LNCaP clone FGC (cell line): ENCODE results near the gene POU2AF1.

ENCODE experiments used
- DNase-seq: peaks from one replicate; pipeline ENCODE4 v3.0.0-alpha.2; 2011; ENCODE audit warnings: low read depth
- H3K4me3 ChIP-seq: 2 replicates; pipeline ENCODE4 v1.5.1; 2011; ENCODE audit warnings: mild to moderate bottlenecking, low read depth, low read length, control low read depth
- TF ChIP-seq, protein P1 (sequence below): IDR thresholded peaks from 2 replicates; pipeline ENCODE4 v1.5.1; 2012; ENCODE audit warnings: mild to moderate bottlenecking; ENCODE audit not compliant: control insufficient read depth, insufficient read depth; ENCODE audit errors: extremely low read depth

POU2AF1 gene

DNA sequence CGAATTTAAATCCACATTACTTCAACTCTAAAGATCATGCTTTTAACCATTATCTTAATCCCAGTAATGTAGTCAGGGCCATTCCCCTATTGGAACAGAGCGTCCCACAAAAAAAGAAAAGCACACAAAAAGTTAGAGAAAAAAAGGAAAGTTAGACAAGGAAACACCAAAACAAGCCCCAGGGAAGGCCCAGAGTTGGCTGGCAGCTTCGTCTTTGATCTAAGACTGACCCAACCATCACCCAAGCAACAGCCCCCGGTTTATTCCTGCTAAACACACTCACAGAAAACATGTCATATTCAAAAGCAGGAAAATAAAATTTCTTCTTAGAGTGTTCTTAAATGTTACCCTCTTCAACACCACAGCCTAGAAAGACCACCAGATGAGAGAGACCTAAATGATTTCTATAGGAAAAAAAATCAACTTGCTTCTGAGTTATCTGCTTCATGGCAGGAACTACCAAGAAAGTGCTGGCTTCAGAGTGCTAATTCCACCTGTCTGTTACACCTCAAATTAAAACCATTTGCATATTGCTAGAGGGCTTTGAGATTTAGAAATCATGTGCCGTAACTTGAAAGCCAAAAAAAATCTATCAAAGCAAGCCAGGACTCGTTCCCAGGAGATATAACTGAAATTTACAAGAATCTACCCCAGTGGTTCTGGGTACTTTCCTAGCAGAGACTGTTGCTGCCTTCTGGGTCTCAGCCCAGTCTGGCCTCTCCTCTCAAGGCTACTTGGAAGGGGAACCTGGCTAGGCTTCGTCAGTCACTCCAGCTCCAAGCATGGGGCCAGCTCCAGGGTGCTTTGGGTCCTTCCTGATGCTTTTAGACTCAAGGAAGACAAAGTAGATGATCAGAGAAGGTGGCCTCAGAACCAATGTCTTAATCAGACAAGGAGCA, 49.5 kb downstream of the POU2AF1 start:
- DNase-seq = no peak

DNA sequence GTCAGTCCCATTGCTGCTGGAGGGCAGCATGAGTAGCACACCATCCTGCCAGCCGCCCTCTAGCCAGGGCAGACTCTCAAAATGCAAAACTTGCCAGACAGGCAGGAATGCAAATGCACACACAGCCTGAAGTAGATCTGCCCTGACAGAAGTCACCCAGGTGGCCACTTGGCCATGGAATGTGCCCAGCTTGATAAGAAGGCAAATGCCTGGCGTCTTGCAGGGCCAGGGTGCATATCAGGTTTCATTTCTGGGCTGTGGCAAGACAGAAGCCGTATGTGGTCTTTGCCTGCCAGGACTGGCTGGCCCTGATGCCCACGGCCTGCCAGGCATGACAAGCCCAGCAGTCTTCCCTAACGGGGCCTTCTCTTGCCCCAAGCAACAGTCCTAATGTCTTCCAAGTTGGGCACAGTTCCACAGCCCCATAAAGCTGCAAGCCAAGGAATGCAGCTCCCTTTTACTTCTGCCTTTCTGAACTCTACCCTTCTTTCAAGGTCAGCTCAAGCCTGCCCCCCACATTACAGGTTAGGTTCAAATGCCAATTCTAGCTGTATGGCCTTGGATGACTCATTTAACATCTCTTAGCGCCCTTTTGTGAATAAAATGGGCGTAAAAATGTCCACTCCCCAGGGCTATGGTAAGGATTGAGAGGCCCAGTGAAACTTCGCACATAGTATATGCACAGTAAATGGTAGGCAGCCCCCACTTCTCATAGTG, 51.0 kb downstream of the POU2AF1 start:
- no peak overlapping the region for H3K4me3 ChIP-seq
- TF ChIP-seq, protein P1, sequence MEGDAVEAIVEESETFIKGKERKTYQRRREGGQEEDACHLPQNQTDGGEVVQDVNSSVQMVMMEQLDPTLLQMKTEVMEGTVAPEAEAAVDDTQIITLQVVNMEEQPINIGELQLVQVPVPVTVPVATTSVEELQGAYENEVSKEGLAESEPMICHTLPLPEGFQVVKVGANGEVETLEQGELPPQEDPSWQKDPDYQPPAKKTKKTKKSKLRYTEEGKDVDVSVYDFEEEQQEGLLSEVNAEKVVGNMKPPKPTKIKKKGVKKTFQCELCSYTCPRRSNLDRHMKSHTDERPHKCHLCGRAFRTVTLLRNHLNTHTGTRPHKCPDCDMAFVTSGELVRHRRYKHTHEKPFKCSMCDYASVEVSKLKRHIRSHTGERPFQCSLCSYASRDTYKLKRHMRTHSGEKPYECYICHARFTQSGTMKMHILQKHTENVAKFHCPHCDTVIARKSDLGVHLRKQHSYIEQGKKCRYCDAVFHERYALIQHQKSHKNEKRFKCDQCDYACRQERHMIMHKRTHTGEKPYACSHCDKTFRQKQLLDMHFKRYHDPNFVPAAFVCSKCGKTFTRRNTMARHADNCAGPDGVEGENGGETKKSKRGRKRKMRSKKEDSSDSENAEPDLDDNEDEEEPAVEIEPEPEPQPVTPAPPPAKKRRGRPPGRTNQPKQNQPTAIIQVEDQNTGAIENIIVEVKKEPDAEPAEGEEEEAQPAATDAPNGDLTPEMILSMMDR = no peak
- DNase-seq = peak; percentile 95

More for the DNA sequence above, 49.5 kb downstream of the POU2AF1 start:
- TF ChIP-seq, protein P1 = no peak
- H3K4me3 ChIP-seq = no peak overlapping the region

DNA sequence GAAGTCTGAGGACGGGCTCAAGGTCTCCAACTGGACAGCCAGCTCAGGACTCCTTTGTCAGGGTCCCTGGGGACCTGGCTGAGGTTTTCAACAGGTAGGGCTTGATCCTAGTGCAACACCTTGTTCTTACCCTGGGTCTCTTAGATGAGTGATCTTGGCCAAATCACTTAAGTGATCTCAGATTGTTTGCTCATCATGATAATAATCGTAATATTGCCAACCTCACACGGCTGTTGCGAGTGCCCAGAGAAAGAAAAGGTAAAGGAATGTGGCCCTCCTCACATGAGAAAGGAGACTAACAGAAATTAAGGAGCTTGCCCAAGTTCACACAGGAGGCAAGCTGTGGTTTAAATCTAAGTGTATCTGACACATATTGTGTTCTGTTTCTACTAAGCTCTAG, 52.3 kb downstream of the POU2AF1 start:
- DNase-seq = peak; percentile 56
- TF ChIP-seq, protein P1 = no peak
- no peak overlapping the region for H3K4me3 ChIP-seq

DNA sequence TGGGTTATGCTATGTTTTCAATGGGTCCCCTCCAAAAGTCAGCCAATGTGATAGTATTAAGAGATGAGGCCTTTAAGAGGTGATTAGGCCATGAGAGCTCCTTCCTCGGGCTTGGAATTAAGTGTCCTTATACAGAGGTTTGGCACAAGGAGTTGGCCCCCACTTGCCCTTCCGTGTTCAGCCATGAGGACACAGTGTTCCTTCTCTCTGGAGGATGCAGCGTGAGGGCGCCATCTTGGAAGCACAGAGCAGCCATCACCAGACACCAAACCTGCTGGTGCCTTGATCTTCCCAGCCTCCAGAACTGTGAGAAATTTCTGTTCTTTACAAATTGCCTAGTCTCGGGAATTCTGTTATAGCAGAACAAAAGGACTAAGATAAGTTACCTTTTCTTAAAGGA, 53.8 kb downstream of the POU2AF1 start:
- no peak for DNase-seq

DNA sequence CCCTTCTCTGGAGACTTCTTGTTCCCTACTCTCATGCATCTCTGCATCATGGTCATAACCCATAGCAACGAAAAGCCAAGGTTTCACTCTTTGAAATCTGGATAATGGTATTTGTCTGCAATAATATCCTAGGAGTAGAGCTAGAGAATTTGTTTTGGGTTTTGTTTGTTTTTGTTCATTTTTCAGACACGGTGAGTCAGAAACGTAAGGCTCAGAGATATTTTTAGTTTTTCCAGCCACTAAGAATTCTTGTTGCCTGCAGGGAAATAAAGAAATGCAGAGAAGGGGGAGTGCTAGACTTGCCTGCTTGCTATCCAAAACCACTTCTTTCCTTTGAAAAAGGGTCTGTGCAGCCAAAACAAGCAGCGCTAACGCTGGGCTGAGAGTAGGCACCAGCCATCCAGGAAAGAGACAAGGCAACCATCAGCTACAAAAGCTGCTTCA, 54.8 kb downstream of the POU2AF1 start:
- TF ChIP-seq, protein P1 = no peak
- DNase-seq = no peak
- H3K4me3 ChIP-seq = no peak overlapping the region

More for the DNA sequence above, 53.8 kb downstream of the POU2AF1 start:
- H3K4me3 ChIP-seq = no peak overlapping the region
- TF ChIP-seq, protein P1 = no peak

DNA sequence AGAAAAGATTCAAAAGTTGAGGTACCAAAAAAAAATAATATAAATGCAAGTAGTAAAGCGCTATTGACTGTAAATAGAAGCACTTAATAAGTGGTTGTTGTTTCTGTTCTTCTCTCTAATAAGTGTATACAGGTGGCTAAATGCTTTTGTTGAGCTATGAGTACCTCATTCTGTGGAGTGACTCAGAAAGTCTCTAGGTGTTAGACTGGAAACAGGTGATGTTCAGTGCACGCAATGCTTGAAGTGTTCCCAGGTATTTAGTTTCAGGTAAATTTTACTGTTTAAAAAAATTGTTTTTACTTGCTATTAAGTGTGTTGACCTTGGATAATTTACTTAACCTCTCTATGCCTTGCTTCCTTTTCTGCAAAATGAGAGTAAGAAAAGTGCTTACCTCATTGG, 56.5 kb downstream of the POU2AF1 start:
- TF ChIP-seq, protein P1 = no peak
- H3K4me3 ChIP-seq = no peak overlapping the region
- no peak for DNase-seq
